ENCODE results near the gene PYM1.

DNA sequence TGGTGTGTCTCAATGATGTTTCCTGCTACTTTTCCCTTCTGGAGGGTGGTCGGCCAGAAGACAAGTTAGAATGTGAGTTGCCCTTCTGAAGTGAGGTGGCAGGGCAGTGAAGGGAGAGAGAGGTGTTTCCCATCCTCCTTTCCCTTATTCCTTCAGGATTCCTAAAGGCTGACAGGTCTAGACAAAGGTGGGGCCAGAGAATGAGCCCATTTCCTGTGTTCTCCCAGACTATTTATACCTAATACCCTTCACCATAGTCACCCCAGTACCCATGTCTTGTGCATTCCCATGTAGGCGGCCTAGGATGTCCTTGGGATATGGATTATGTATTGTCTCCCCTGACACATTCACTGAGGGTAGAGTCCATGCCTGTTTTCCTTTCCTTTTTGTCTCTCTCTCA, 10.3 kb upstream of the PYM1 start:
- no peak for TF ChIP-seq CTCF (conservative IDR thresholded peaks at IDR 0.05; ENCODE audit: low read length)
- TF ChIP-seq EZH2phosphoT487 (IDR thresholded peaks at IDR 0.05; ENCODE audit: borderline replicate concordance), result no peak
